K562 (cell line): Measurements from ENCODE around the gene MSANTD1.

ENCODE experiments used
- ARNT ChIP-seq, 2 experiments: fragments of 450-650 bp; IDR thresholded peaks; 2 replicates each; pipeline ENCODE4 v1.6.1; 2016; ENCODE audit warnings: mild to moderate bottlenecking in 1 of 2
- BMI1 ChIP-seq: fragments of 150-350 bp; IDR thresholded peaks from 2 replicates; pipeline ENCODE4 v1.6.1; 2014; ENCODE audit warnings: low read length
- CTCF ChIP-seq, 3 experiments: IDR thresholded peaks in 2 of 3; conservative IDR thresholded peaks in 1 of 3; 2 replicates each; pipeline ENCODE4 v1.5.1; 2011 to 2012; ENCODE audit warnings: low read length in 3 of 3, mild to moderate bottlenecking in 3 of 3, control low read depth in 2 of 3, improper control_type of control experiment in 1 of 3, inconsistent platforms in 1 of 3, low read depth in 1 of 3, mixed read lengths in 1 of 3, moderate library complexity in 1 of 3; ENCODE audit not compliant: insufficient read depth in 2 of 3
- E2F5 ChIP-seq: sonication (generic); formaldehyde crosslinking; IDR thresholded peaks from 2 replicates; pipeline ENCODE4 v1.8.0; 2022; ENCODE audit warnings: mild to moderate bottlenecking, missing genetic modification reagents
- EP300 ChIP-seq: IDR thresholded peaks from 2 replicates; pipeline ENCODE4 v1.6.1; 2012; ENCODE audit warnings: low read length, improper control_type of control experiment
- HDAC6 ChIP-seq: IDR thresholded peaks from 2 replicates; pipeline ENCODE4 v1.6.1; 2012; ENCODE audit warnings: low read depth, mild to moderate bottlenecking, control low read depth, inconsistent platforms, low read length, moderate library complexity
- SMARCA4 ChIP-seq: fragments of 450-650 bp; IDR thresholded peaks from 2 replicates; pipeline ENCODE4 v1.6.1; 2016
- SP1 ChIP-seq: sonication (generic); formaldehyde crosslinking; IDR thresholded peaks from 2 replicates; pipeline ENCODE4 v1.8.1; 2022; ENCODE audit warnings: mild to moderate bottlenecking, missing genetic modification reagents
- TCF7 ChIP-seq: sonication (generic); IDR thresholded peaks from 2 replicates; pipeline ENCODE4 v1.6.1; 2016; ENCODE audit warnings: antibody characterized with exemption, borderline replicate concordance
- ZBTB43 ChIP-seq: sonication (generic); formaldehyde crosslinking; IDR thresholded peaks from 2 replicates; pipeline ENCODE4 v1.8.0; 2023; ENCODE audit warnings: mild to moderate bottlenecking, missing genetic modification reagents

GRCh38 chr4:3291411-3291968 lies 42.5 kb downstream of the MSANTD1 start:
- TF ChIP-seq ARNT (IDR thresholded peaks at IDR 0.05) (no peak), SMARCA4 (no peak), TCF7 (no peak), E2F5 (CRISPR knock-in tag) (no peak), ZBTB43 (CRISPR knock-in tag) (no peak), EP300 (no peak), SP1 (no peak), CTCF (IDR thresholded peaks at IDR 0.05 in 2 of 3, conservative IDR thresholded peaks at IDR 0.05 in 1 of 3; ENCODE audit: insufficient read depth in 2 of 3, low read depth in 1 of 3, low read length in 3 of 3) (no peak), BMI1 (no peak), HDAC6 (no peak)
